ENCODE measurements around the gene GNAS-AS1.

DNA sequence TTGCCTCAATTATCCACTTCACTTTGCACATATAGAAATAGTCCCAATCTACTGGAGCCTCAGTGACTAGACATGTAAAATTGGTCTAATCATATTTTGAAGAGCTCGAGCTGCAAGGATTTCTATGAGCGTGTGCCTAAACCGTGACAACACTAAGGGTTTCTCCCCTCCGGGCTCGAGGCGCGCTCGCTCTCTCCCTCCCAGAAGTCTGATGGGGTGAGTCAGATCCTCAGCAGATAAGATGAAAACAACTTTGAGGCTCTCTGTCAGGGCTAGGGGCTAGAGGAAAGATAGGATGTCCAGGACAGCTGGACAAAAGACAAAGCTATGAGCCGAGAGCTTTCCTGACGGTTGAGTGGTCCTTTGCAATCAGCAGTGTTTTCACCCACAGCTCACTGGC lies 16.8 kb downstream of the GNAS-AS1 start:
- TF ChIP-seq, protein P1, sequence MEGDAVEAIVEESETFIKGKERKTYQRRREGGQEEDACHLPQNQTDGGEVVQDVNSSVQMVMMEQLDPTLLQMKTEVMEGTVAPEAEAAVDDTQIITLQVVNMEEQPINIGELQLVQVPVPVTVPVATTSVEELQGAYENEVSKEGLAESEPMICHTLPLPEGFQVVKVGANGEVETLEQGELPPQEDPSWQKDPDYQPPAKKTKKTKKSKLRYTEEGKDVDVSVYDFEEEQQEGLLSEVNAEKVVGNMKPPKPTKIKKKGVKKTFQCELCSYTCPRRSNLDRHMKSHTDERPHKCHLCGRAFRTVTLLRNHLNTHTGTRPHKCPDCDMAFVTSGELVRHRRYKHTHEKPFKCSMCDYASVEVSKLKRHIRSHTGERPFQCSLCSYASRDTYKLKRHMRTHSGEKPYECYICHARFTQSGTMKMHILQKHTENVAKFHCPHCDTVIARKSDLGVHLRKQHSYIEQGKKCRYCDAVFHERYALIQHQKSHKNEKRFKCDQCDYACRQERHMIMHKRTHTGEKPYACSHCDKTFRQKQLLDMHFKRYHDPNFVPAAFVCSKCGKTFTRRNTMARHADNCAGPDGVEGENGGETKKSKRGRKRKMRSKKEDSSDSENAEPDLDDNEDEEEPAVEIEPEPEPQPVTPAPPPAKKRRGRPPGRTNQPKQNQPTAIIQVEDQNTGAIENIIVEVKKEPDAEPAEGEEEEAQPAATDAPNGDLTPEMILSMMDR (IDR thresholded peaks at IDR 0.05; ENCODE audit: insufficient read depth, low read length, poor library complexity, severe bottlenecking), result no peak
- no peak for TF ChIP-seq EZH2phosphoT487 (conservative IDR thresholded peaks at IDR 0.05; ENCODE audit: low read length)

Data from SU-DHL-6 (cell line).